Measurements from ENCODE around the gene SCARF1. TPM values are rescaled to one million over a fixed set of nuclear protein-coding genes. Genes with fewer than 3 reads are reported as not detected.

SCARF1 gene
- total RNA-seq, 1 donor: 0.90 TPM

GRCh38 chr17:1605681-1606351, 39.7 kb downstream of the SCARF1 start:
- H3K4me3 ChIP-seq (ENCODE audit: low read depth, low read length): no peak overlapping the region
- DNase-seq (ENCODE audit: low read depth): no peak
- TF ChIP-seq, protein P1, sequence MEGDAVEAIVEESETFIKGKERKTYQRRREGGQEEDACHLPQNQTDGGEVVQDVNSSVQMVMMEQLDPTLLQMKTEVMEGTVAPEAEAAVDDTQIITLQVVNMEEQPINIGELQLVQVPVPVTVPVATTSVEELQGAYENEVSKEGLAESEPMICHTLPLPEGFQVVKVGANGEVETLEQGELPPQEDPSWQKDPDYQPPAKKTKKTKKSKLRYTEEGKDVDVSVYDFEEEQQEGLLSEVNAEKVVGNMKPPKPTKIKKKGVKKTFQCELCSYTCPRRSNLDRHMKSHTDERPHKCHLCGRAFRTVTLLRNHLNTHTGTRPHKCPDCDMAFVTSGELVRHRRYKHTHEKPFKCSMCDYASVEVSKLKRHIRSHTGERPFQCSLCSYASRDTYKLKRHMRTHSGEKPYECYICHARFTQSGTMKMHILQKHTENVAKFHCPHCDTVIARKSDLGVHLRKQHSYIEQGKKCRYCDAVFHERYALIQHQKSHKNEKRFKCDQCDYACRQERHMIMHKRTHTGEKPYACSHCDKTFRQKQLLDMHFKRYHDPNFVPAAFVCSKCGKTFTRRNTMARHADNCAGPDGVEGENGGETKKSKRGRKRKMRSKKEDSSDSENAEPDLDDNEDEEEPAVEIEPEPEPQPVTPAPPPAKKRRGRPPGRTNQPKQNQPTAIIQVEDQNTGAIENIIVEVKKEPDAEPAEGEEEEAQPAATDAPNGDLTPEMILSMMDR (IDR thresholded peaks at IDR 0.05; ENCODE audit: insufficient read depth, low read length): no peak

GRCh38 chr17:1604831-1605528, 40.6 kb downstream of the SCARF1 start:
- no peak for DNase-seq (ENCODE audit: low read depth)
- TF ChIP-seq, protein P1 (IDR thresholded peaks at IDR 0.05; ENCODE audit: insufficient read depth, low read length): no peak
- no peak overlapping the region for H3K4me3 ChIP-seq (ENCODE audit: low read depth, low read length)

GRCh38 chr17:1601571-1601970, 44.0 kb downstream of the SCARF1 start:
- H3K4me3 ChIP-seq (ENCODE audit: low read depth, low read length): no peak overlapping the region
- TF ChIP-seq, protein P1 (IDR thresholded peaks at IDR 0.05; ENCODE audit: insufficient read depth, low read length): no peak
- DNase-seq (ENCODE audit: low read depth): no peak

DNA sequence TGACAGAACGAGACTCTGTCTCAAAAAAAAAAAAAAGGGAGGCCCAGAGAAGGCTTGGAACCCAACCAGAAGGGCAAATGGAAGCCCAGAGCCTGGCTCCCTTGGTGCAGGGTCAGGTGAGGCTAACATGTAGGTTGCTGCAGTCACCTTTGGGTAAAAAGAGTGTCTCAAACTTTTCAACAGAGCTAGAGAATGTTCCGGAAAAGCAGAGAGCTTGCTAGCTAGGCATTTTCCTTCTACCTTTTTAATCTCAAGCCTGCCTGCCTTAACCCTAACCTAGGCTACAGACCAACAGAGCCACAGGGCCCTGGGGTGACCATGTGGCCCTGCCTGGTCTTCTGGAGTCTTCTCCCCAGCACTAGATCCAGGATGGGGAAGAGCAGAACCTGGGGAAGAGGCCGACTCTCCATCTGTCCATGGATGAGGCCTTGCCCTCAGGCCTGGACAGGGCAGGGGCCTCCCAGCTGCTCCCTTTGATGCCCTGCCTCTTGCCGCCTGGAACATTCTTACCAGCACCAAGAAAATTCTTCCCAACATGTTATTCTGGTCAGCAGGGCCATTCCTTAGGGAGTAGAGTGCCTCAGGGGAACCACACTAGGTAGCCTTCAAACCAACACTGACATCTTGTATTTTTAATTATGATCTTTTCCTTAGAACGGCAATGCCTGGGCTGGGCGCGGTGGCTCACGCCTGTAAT, 47.0 kb downstream of the SCARF1 start:
- H3K4me3 ChIP-seq (ENCODE audit: low read depth, low read length): no peak overlapping the region
- TF ChIP-seq, protein P1 (IDR thresholded peaks at IDR 0.05; ENCODE audit: insufficient read depth, low read length): no peak
- DNase-seq (ENCODE audit: low read depth): no peak

GRCh38 chr17:1597861-1598342, 47.6 kb downstream of the SCARF1 start:
- H3K4me3 ChIP-seq (ENCODE audit: low read depth, low read length): no peak overlapping the region
- no peak for DNase-seq (ENCODE audit: low read depth)
- TF ChIP-seq, protein P1 (IDR thresholded peaks at IDR 0.05; ENCODE audit: insufficient read depth, low read length): no peak

- TF ChIP-seq, protein P1 (IDR thresholded peaks at IDR 0.05; ENCODE audit: insufficient read depth, low read length): no peak
- no peak for DNase-seq (ENCODE audit: low read depth)
- no peak overlapping the region for H3K4me3 ChIP-seq (ENCODE audit: low read depth, low read length)
These were observed 52.0 kb downstream of the SCARF1 start for GRCh38 chr17:1593630-1593931.

Measured in fibroblast of the aortic adventitia (primary cell).